Endodermal cell (in vitro differentiated cells): ENCODE results near the gene IFI30. TPM values are rescaled to one million over a fixed set of nuclear protein-coding genes. Genes with fewer than 3 reads are reported as not detected.

Source experiments
- DNase-seq: peaks from one replicate; pipeline ENCODE4 v3.0.0-alpha.2; 2017
- H3K27ac ChIP-seq: 2 replicates; pipeline ENCODE4 v1.5.1; 2013; ENCODE audit warnings: mild to moderate bottlenecking, low read depth, low read length, moderate library complexity
- H3K27me3 ChIP-seq: 2 replicates; pipeline ENCODE4 v1.6.1; 2013; ENCODE audit warnings: mild to moderate bottlenecking, low read length, moderate library complexity; ENCODE audit not compliant: insufficient read depth, control insufficient read depth, poor library complexity, severe bottlenecking
- H3K36me3 ChIP-seq: 2 replicates; pipeline ENCODE4 v1.7.0; 2013; ENCODE audit warnings: mild to moderate bottlenecking, low read length, moderate library complexity; ENCODE audit not compliant: control insufficient read depth, insufficient read depth
- H3K4me1 ChIP-seq: one replicate; pipeline ENCODE4 v1.7.0; 2013; ENCODE audit warnings: low read length; ENCODE audit not compliant: control insufficient read depth, insufficient read depth
- H3K4me3 ChIP-seq: 2 replicates; pipeline ENCODE4 v1.5.1; 2013; ENCODE audit warnings: mild to moderate bottlenecking, low read length, moderate library complexity
- H3K9ac ChIP-seq: 2 replicates; pipeline ENCODE4 v1.6.1; 2013; ENCODE audit warnings: mild to moderate bottlenecking, low read length, moderate library complexity; ENCODE audit not compliant: poor library complexity, severe bottlenecking; ENCODE audit errors: extremely low read depth
- H3K9me3 ChIP-seq: 2 replicates; pipeline ENCODE4 v1.6.1; 2013; ENCODE audit warnings: mild to moderate bottlenecking, low read length, moderate library complexity; ENCODE audit not compliant: control insufficient read depth
- H3K27ac Mint-ChIP-seq: 2 replicates; pipeline ENCODE4 v1.8.0; 2020; ENCODE audit warnings: mixed read lengths
- H3K27me3 Mint-ChIP-seq: 2 replicates; pipeline ENCODE4 v1.8.0; 2021; ENCODE audit warnings: mild to moderate bottlenecking, mixed read lengths; ENCODE audit not compliant: insufficient read depth
- H3K36me3 Mint-ChIP-seq: 2 replicates; pipeline ENCODE4 v1.8.0; 2020; ENCODE audit warnings: low read depth, mixed read lengths
- H3K4me1 Mint-ChIP-seq: 2 replicates; pipeline ENCODE4 v1.8.0; 2020; ENCODE audit warnings: mixed read lengths
- H3K4me3 Mint-ChIP-seq: 2 replicates; pipeline ENCODE4 v1.8.0; 2020; ENCODE audit warnings: mild to moderate bottlenecking, moderate library complexity, mixed read lengths
- H3K9me3 Mint-ChIP-seq: 2 replicates; pipeline ENCODE4 v1.8.0; 2020; ENCODE audit warnings: mild to moderate bottlenecking, mixed read lengths
- CTCF ChIP-seq: fragments of 200-600 bp; sonication (generic); conservative IDR thresholded peaks from 2 replicates; pipeline ENCODE4 v1.5.0; 2021; ENCODE audit warnings: antibody characterized with exemption, mild to moderate bottlenecking
- WGBS, 2 experiments: methylation state at CpG; one replicate each; pipeline versions ENCODE4 v1.1.5 to v1.1.7; 2013; ENCODE audit warnings: missing lambda C conversion rate in 2 of 2, mixed read lengths in 1 of 2; ENCODE audit not compliant: insufficient coverage in 1 of 2, insufficient read length in 1 of 2; 5-methylcytosine and 5-hydroxymethylcytosine counted together
- total RNA-seq, 2 donors: library from RNA; stranded (reverse); fragmentation: NEBNext Ultra II Directional in 1 of 2; extraction: Animal tissue kit (Norgen Biotek cat#: 25700) in 1 of 2; gene quantifications; 2 replicates in 1 of 2; 3 replicates in 1 of 2; pipeline ENCODE4 v1.2.1, GENCODE V29; 2021

IFI30 gene
- total RNA-seq, 2 donors from 2014 or later, result 10.6 to 11.0 TPM

- no peak overlapping the region for H3K4me3 ChIP-seq
- peaks cover 14% of the 10 kb centered on the region for H3K27me3 Mint-ChIP-seq
- peaks cover 24% of the 10 kb centered on the region for H3K36me3 ChIP-seq
- peaks cover 19% of the 10 kb centered on the region for H3K27me3 ChIP-seq
- H3K4me3 Mint-ChIP-seq, result no peak overlapping the region
- no peak for DNase-seq
- H3K27ac Mint-ChIP-seq, result no peak overlapping the region
- 92 to 95% methylated on average over 12 to 16 of the region's 16 CpGs for WGBS, 2 experiments
- TF ChIP-seq CTCF, result no peak
- H3K4me1 ChIP-seq, result peaks cover 3% of the 10 kb centered on the region
- no peaks in the 10 kb centered on the region for H3K9me3 Mint-ChIP-seq
- H3K9ac ChIP-seq, result no peak overlapping the region
- peaks cover 44% of the 10 kb centered on the region for H3K36me3 Mint-ChIP-seq
- no peaks in the 10 kb centered on the region for H3K9me3 ChIP-seq
- no peak overlapping the region for H3K27ac ChIP-seq
- H3K4me1 Mint-ChIP-seq, result no peaks in the 10 kb centered on the region
Observed at GRCh38 chr19:18170714-18171255, 2.8 kb upstream of the IFI30 start.

DNA sequence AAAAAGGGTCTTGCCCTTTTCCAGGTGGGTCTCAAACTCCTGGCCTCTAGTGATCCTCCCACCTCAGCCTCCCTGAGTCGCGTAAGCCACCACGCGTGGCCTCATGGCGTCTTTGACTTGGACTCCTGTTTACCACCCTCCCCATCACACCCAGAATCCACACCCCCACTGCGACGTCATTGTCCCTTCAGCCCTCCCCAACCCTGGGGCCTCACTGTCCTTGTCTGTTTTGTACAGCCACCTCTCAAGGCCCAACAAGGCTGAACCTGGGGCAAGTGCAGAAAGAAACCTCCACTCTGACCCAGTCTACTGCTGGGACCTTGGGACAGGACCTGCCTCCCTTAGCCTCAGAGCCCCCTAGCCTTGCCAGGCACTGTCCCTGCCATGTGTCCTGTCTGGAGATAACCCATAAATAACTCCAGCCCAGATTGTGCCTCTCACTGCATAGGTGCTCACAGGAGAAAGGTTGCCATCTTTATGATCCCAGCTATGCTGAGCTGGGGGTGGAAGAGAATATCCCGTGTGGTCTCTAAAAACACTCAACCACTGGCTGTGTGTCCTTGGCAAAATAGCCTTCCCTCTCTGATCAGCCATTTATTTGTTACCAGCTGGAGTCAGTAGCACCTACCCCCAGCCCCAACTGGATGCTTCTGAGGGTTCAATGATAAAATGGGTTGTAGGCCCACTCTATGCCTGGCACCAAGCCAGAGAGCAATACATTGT lies 1.8 kb upstream of the IFI30 start:
- peaks cover 39% of the 10 kb centered on the region for H3K36me3 Mint-ChIP-seq
- H3K9ac ChIP-seq, result no peak overlapping the region
- no peak overlapping the region for H3K4me3 Mint-ChIP-seq
- 89 to 91% methylated on average over 3 to 8 of the region's 8 CpGs for WGBS, 2 experiments
- H3K4me1 Mint-ChIP-seq, result no peaks in the 10 kb centered on the region
- no peak for DNase-seq
- peaks cover 14% of the 10 kb centered on the region for H3K27me3 Mint-ChIP-seq
- no peak overlapping the region for H3K27ac ChIP-seq
- no peaks in the 10 kb centered on the region for H3K9me3 ChIP-seq
- peaks cover 3% of the 10 kb centered on the region for H3K4me1 ChIP-seq
- no peaks in the 10 kb centered on the region for H3K9me3 Mint-ChIP-seq
- H3K27ac Mint-ChIP-seq, result peak overlapping the region; percentile 30
- no peak overlapping the region for H3K4me3 ChIP-seq
- H3K36me3 ChIP-seq, result peaks cover 23% of the 10 kb centered on the region
- peaks cover 19% of the 10 kb centered on the region for H3K27me3 ChIP-seq
- no peak for TF ChIP-seq CTCF

DNA sequence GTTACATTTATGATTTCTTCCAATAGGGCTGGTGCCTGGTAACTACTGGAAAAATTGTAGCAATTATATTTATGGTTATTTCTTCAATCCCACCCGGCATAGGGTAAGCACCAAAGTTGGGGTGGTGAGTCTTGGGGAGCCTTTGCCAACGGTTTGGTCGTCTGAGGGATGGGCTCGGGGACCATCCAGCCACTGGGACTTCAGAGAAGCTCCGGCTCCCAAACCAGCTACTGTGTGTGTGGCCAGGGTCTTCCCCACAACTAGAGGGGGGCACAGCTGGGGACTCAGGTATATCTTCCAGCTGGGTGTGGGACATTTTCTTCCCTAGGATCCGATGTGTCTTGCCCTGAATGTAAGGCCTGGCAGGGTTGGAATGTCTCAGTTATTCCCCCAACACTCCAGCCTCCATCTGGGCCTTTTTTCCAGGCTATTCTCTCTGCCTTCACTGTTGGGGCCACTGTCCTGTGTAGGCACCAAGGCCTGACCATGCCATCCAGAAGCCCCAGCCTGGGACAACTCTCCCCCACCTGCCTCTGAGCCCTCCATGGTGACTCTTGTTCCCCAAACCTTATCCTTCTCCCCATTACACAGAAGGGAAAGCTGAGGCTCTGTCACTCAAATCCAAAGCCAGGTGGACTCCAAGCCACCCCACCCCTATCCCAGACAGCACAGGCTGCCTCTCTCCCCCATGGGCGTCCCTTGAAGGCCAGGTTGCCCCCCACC lies 1.1 kb upstream of the IFI30 start:
- Histone ChIP-seq H3K4me3 (no peak overlapping the region), H3K9ac (no peak overlapping the region), H3K36me3 (peaks cover 16% of the 10 kb centered on the region), H3K9me3 (no peaks in the 10 kb centered on the region), H3K4me1 (peaks cover 3% of the 10 kb centered on the region), H3K27me3 (peaks cover 19% of the 10 kb centered on the region), H3K27ac (no peak overlapping the region)
- Mint-ChIP-seq H3K36me3 (peaks cover 32% of the 10 kb centered on the region), H3K4me1 (no peaks in the 10 kb centered on the region), H3K9me3 (no peaks in the 10 kb centered on the region), H3K27ac (no peak overlapping the region), H3K27me3 (peaks cover 14% of the 10 kb centered on the region), H3K4me3 (no peak overlapping the region)
- TF ChIP-seq CTCF, result no peak
- WGBS, 2 experiments, result 84 to 85% methylated on average over 4 to 7 of the region's 7 CpGs
- DNase-seq, result no peak
